Measurements from ENCODE around the gene JAG1.
"Not testable (repeated sequence)": the region's sequence is repeated elsewhere in the genome, so short reads cannot be mapped to it uniquely, and the experiment has no call there.

The JAG1 gene

GRCh38 chr20:10635476-10636208, 38.2 kb downstream of the JAG1 start:
- DNase-seq: no peak

- no peak for DNase-seq
These were observed 39.0 kb downstream of the JAG1 start for GRCh38 chr20:10634683-10635411.

GRCh38 chr20:10634211-10634610, 39.6 kb downstream of the JAG1 start:
- no peak for DNase-seq

GRCh38 chr20:10633718-10634117, 40.1 kb downstream of the JAG1 start:
- DNase-seq: no peak

GRCh38 chr20:10632721-10633509, 40.9 kb downstream of the JAG1 start:
- no peak for DNase-seq

GRCh38 chr20:10631126-10631525, 42.7 kb downstream of the JAG1 start:
- no peak for DNase-seq

GRCh38 chr20:10629946-10630650, 43.7 kb downstream of the JAG1 start:
- no peak for DNase-seq

- DNase-seq: no peak
These were observed 46.9 kb downstream of the JAG1 start for GRCh38 chr20:10626896-10627295.

GRCh38 chr20:10625641-10626040, 48.2 kb downstream of the JAG1 start:
- DNase-seq: no peak

- DNase-seq: no peak
These were observed 51.0 kb downstream of the JAG1 start for GRCh38 chr20:10622657-10623418.

GRCh38 chr20:10621149-10621548, 52.6 kb downstream of the JAG1 start:
- no peak for DNase-seq

GRCh38 chr20:10619427-10619826, 54.4 kb downstream of the JAG1 start:
- DNase-seq: peak; percentile 17

- DNase-seq: no peak
These were observed 55.1 kb downstream of the JAG1 start for GRCh38 chr20:10618611-10619245.

GRCh38 chr20:10617549-10618133, 56.2 kb downstream of the JAG1 start:
- DNase-seq: not testable (repeated sequence)

GRCh38 chr20:10616212-10616611, 57.6 kb downstream of the JAG1 start:
- DNase-seq: no peak

- DNase-seq: no peak
These were observed 59.9 kb downstream of the JAG1 start for GRCh38 chr20:10613911-10614310.

GRCh38 chr20:10613426-10613825, 60.4 kb downstream of the JAG1 start:
- DNase-seq: not testable (repeated sequence)

GRCh38 chr20:10611357-10611756, 62.4 kb downstream of the JAG1 start:
- DNase-seq: peak; percentile 58

GRCh38 chr20:10610251-10610650, 63.5 kb downstream of the JAG1 start:
- DNase-seq: no peak

- no peak for DNase-seq
These were observed 64.0 kb downstream of the JAG1 start for GRCh38 chr20:10609770-10610169.

GRCh38 chr20:10609276-10609675, 64.5 kb downstream of the JAG1 start:
- no peak for DNase-seq

All from DMS53 (cell line).